NCI-H748 treated with DMSO at 0.1 percent for 48 hours (cell line): ENCODE data around the gene DAGLB.
"Not testable (repeated sequence)": the region's sequence is repeated elsewhere in the genome, so short reads cannot be mapped to it uniquely, and the experiment has no call there.

ENCODE experiments used
- DNase-seq: peaks from one replicate; lab custom pipeline; 2025; lab: John Stamatoyannopoulos, UW

Gene DAGLB, protein sequence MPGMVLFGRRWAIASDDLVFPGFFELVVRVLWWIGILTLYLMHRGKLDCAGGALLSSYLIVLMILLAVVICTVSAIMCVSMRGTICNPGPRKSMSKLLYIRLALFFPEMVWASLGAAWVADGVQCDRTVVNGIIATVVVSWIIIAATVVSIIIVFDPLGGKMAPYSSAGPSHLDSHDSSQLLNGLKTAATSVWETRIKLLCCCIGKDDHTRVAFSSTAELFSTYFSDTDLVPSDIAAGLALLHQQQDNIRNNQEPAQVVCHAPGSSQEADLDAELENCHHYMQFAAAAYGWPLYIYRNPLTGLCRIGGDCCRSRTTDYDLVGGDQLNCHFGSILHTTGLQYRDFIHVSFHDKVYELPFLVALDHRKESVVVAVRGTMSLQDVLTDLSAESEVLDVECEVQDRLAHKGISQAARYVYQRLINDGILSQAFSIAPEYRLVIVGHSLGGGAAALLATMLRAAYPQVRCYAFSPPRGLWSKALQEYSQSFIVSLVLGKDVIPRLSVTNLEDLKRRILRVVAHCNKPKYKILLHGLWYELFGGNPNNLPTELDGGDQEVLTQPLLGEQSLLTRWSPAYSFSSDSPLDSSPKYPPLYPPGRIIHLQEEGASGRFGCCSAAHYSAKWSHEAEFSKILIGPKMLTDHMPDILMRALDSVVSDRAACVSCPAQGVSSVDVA

DNA sequence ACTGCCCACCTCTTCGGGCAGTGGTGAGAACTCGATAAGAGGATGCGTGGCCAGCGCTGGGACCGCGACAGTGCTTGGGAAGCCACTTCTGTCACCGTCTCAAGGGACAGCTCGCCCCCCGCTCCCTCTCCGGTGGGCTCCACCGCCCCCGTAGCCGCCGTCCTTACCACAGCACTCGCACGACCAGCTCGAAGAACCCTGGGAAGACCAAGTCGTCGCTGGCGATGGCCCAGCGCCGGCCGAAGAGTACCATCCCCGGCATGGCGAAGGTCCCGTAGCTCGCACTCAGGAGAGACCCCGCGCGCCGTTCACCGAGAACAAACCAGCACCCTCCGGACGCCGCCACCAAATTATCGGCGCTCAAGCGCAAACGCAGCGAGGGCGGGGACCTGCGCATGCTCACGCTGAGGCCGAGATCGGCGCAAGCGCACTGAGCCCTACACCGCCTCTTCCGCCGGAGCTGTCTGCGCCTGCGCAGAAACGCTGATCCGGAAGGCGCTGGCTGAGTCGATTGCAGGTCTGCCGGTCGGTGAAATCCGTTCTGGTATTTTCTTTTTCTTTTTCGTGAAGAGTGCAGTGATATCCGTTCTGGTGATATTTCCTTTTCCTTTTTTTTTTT is at the start of gene DAGLB:
Gene DAGLB, minus strand, starts transcription at position 374 of the 619 bp plus-strand sequence. Its CDS starts 112 bp downstream, at position 262.
- DNase-seq: peak; percentile 83

DNA sequence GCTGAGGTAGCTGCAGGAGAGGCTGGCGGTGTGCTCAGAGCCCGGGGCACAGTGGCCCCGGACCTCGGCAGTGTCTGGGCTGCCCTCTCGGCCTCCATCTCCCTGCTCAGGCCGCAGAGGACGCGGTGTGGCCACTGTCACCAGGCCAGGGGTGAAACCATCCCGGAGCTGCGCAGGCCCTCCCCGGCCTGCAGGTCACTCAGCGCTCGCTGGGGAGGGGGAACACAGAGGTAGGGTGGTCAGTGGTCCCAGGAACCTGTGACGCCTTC is 49.8 kb upstream of the DAGLB start:
- no peak for DNase-seq

DNA sequence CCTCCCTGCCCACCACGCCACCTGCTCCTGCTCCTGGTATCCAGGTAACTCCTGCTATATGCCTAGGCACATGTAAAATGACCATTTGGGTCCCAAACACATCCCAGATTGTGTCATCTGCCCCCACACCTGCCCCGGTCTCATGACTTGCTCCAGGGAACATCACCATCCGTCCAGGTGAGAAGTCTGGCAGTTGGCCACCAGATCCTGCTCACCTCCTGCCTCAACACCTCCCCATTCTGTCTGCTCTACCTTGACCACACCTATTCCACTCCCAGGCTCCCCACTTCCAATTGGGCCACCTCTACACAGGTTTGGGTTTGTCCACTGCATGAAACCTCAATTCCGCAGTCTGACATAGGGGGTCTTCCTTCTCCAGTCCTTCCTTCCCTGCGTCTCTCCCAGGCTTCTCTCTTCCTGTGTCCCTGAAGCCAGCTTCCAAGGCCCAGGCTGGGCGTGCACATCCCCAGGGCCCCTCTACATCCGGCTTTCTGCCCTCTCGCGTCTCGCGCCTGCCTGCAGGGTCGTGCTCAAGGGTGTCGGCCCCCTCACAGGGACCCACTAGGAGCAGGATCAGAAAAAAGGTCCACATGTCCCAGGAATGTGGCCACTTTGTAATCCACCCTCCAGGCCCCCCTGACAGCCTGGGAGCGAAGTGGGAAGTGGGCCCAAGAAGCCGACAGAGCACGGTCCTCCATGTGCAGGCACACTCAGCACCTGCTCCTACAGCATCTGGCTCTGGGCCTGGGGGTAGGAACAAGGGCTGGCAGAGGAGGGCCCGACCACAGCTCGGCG is 49.3 kb upstream of the DAGLB start:
- no peak for DNase-seq

DNA sequence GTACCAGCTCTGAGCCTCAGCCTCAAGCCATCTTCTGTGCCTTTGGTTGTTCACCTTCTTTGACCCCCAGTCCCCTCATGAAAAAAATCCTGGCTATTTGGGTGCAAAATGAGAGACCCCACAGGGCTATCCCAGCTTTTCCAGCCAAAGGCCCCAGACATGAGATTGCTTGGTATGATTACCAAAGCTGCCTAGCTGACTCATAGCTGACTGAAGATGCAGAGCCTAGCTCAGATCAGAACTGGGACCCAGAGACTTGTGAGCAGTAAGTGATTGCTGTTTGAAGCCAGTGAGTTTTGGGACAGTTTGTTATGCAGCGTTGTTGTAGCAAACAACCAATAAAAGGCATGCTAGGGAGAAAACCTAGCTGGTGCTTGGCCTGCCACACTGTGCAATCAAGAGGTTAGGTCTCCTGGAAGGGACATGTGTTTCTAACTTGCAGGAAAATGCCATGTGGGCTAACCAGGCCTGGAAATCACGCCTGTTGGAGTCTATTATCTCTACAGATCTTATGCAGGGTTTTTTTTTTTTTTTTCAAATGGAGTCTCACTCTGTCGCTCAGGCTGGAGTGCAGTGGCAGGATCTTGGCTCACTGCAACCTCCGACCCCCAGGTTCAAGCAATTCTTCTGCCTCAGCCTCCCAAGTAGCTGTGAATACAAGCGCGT is 48.0 kb upstream of the DAGLB start:
- DNase-seq: no peak

DNA sequence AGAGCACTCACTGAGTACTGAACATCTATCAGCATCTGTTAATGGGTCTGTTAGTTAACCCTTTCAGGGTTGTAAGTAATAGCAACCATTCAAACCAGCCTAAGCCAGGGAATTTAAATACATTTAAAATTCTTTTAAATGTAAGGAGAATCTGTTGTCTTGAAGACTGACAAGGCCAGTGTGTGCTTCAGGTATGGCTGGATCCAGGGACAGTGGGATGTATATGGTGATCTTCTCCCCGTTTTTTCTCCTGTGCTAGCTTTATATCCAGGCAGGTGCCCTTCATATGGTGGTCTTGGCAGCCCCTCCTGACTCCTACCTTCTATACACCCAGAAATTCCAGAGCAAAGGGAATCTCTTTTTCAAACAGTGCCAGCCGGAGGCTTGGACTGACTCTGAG is 46.6 kb upstream of the DAGLB start:
- no peak for DNase-seq

DNA sequence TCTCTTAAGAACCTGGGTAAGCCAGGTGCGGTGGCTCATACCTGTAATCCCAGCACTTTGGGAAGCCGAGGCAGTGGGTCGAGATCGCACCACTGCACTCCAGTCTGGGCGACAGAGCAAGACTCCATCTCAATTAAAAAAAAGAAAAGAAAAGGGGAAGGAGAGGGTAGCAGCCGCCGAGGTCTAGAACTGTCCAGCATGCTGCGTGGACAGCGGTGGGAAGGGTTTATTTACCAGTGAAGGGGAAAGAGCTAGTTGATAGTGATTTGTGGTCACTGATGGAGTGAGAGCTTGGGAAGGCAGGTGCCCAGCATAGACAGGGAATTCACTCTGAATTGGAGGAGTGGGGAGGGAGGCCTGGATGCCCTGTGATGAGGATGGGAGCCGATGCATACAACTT is 43.4 kb upstream of the DAGLB start:
- DNase-seq: no peak

DNA sequence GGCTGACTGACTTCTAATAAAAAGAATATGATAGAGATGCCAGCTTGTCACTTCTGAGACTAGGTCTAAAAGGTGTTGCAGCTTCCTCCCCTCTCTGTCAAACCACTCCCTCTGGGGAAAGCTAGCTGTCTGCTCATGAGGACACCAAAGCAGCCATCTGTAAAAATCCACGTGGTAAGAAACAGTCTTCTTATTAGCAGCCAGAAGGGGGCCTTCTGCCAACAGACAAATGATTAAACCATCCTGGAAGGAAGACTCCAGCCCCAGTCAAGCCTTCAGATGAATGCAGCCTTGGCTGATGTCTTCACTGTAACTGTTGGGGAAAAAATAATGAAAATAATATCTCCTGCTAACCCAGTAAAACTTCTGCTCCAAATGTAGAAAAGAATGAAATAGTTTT is 41.9 kb upstream of the DAGLB start:
- no peak for DNase-seq

DNA sequence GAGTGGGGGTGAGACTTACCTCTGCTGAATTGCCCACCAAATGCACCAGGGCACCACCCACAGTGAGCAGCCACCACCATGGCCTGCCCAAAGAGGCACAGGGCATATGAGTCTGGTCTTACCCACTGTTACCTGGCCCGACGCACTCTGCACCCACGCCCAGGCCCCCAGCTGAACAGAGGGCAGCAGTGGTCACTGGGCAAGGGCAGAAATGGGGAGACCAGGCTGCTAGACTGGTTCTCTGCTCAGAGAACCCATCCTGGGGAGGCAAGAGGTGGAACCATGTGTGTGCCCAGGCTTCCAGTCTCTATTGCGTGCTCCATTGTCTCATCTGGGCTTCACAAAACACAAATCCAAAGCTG is 39.4 kb upstream of the DAGLB start:
- DNase-seq: no peak

DNA sequence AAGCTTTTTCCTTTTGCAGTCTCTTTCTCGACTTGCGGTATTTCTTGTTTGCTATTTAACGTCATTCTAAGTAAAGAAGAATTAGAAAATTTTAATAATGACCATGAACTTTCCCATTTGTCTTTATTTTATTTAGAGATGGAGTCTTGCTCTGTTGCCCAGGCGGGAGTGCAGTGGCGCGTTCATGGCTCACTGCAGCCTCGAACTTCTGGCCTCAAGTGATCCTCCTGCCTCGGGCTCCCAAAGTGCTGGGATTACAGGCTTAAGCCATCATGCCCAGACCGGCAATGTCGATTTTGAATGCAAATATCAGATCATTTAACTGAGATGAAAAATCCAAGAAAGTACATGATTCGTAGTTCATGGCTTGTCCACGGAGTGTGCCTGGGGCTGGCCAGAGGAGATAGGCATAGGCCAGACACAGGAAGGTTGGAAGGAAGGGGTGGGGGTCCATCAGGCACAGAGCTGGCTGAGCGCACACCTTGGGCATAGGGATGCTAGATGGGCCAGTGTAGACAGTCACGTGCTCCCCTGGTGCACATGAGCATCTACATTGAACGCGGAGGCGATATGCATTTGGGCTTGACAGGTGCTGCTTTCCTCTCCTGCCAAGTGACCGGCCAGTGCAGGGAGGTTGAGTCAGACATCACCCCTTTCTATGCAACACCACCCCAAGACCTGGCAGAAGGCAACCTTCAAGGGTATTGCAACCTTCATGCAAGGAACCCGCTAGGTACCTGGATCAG is 38.9 kb upstream of the DAGLB start:
- DNase-seq: no peak

DNA sequence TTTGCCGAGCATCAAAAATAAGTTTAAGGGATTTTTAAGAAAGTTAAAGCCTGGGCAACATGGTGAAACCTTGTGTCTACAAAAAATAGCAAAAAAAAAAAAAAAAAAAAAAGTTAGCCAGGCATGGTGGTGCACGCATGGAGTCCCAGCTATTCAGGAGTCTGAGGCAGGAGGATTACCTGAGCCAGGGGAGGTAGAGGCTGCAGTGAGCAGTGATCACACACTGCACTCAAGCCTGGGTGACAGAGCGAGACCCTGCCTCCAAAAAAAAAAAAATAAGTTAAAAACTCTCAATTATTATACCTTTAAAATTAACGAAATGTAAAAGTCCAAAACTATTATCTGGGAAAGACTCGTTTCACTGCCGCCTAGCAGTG is 35.0 kb upstream of the DAGLB start:
- no peak for DNase-seq

DNA sequence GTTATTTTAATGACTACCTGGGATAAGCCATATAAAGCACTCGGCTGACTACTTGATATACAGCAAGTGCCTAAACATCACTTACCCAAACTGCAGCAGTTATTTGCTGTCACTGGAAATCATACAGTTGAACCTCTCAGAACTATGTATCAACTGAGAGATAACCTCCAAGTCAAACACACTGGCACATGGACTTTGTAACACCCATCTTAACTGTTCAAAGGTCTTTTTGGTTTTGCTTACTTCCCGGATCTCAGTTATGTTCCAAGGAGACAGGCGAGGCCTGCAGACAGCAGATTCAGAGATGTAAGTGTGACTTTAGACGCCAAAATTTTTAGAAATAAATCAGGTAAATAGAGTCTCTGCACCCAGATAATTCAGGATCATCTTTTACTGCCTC is 34.6 kb upstream of the DAGLB start:
- no peak for DNase-seq

DNA sequence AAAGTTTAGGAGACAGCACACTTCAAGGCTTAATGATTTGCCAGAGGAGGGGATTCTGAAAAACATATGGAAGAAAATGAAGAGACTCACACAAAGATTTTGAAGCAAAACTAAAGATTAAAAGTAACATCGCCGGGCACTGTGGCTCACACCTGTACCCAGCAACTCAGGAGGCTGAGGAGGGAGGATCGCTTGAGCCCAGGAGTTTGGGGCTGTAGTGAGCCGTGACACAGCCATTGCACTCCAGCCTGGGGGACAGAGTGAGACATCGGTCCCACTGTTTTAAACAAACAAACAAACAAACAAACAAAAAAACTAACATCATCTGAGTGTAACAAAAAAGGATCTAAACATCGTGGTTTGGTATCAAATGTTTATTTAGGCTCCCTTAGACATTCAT is 33.7 kb upstream of the DAGLB start:
- DNase-seq: no peak

DNA sequence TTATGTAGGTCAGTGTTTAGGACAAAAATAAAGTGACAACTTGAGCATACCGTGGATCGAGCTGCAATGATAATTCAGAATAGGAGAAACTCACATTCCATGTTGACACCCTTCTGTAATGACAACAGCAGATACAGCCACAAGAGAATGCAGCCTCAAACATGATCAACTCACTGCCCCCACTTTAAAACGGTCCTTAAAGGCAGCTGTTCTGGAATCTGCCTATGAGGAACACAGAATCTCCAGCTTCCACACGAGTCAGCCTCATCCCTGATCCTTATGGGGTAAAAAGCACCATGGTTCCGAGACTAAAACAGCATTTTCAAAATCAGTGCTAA is 32.5 kb upstream of the DAGLB start:
- DNase-seq: no peak

DNA sequence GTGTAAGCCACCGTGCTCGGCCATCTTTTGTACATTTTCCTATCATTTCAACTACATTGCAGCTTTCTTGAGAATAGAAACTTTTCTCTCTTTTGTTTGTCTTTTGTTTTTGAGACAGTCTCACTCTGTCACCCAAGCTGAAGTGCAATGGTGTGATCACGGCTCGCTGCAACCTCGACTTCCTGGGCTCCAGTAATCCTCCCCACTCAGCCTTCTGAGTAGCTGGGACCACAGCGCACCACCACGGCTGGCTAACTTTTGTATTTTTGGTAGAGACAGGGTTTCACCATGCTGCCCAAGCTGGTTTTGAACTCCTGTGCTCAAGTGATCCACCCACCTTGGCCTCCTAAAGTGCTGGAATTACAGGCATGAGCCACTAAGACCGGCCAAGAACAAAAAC is 31.3 kb upstream of the DAGLB start:
- DNase-seq: no peak

DNA sequence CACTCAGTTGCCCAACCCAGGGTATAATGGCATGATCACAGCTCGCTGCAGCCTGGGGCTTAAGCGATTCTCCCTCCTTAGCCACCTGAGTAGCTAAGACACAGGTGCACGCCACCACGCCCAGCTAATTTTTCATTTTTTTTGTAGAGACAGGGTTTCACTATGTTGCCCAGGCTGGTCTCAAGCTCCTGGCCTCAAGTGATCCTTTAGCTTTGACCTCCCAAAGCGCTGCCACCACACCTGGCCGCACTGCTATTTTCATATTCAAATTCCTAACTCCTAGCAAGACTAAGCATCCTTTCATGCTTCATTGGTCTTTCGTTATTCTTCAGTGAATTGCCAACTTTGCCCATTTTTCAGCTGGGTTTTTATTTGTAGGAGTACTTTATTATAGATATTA is 30.4 kb upstream of the DAGLB start:
- no peak for DNase-seq

DNA sequence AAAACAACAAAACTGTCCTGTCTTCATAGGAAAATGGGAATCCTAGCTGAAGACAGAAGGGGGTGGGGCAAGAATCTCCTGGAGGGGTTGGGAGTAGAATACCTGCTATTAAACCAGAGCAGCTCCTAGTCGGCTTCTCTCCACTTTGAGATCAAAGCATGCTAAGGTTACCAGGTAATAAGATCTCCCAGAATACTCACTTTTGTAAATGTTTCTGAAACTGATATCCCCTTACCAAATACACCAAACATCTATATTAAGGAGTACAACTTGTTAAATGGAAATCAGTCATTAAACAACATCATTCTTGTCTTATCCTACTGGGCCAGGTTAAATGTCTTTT is 29.5 kb upstream of the DAGLB start:
- DNase-seq: no peak

DNA sequence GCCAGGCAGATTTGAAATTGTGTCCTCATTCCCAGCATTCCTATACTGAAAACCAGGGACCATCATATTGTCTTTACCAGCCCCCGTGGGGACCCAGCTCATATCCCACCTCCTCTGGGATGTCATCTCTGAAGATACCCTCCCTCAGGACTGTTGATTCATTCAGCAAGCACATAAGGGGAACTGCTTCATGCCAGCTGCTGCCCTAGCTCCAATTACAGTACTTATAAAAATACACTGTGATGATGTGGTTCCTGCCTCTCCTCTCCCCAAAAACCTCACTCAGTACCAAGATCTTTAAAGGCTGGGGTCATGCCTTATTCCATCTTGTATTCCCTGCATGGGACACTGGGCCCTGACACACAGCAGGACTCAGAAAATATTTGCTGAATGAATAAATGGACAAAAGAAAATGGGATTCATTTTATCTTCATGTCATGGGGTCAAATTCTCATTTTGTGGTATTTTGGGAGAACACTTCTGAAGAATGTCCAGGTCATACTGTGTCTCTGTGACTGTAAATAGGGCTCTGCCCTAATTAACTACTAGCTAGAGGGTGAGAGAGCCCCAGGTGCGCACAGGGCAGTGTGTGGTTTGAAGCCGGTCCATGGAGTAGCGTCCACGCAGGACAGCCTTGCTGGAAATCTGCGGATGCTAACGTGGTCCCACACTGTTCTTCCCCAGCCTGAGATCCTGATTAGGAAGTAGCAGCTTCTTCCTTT is 29.0 kb upstream of the DAGLB start:
- no peak for DNase-seq

DNA sequence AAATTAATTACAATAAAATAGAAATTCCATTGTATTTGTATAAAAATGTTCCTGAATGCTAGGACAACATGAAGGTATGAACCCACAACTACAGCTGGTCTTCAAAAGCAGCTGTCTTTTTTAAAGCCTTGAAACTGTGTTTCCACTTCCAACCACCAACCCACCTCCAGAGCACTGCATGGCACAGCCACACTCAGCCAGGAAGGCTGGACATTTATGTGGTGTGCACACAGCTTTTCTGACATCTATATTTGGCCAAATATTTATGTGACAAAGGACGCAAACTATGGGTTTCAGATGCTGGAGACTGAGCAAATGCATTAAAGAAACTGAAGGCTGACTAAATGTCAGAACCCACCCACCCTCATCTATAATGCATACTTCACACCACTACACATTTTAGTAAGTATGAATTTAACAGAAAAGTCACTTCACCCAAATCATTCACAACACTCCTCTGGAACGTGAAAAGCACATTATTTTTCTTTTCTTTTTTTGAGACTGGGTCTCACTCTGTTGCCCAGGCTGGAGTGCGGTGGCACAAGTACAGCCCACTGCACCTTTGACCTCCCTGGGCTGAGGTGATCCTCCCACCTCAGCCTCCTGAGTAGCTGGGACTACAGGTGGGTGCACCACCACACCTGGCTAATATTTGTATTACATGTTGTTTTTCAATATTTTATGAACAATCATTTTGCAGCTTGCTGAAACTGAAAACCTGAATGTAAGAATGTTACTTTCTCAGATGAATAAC is 27.9 kb upstream of the DAGLB start:
- no peak for DNase-seq

DNA sequence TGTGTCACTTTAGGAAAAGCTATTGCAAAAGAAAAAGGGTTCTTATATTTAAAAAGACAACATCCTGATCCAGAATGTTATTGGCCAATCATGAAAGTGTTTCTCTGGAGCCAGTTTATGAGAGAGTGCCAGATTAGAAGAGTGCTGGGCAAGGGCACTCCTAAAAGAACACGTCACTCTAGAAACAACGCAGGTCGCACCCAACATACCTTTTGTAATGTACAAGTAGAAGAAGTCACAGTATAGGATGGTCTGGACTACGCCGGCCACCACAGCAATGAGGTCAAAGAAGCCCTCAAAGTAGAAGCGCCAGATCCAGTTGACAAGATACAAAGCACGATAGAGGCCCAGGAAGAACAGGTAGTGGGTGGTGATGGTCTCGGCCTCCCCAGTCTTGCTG is 18.1 kb upstream of the DAGLB start:
- no peak for DNase-seq

DNA sequence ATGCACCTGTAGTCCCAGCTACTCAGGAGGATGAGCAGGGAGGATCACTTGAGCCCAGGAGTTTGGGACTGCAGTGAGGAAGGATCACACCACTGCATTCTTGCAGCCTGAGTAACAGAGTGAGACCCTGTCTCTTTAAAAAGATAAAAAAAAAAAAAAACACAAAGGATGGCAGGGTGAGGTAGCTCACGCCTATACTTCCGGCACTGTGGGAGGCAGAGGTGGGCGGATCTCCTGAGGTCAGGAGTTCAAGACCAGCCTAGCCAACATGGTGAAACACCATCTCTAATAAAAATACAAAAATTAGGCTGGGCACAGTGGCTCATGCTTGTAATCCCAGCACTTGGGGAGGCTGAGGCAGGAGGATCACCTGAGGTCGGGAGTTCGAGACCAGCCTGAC is 15.9 kb upstream of the DAGLB start:
- not testable (repeated sequence) for DNase-seq
